Right kidney (tissue), 1 donor: ENCODE data around the gene PITX2.
A peak's percentile ranks its signal among the peaks of the same experiment; 100 is the strongest.

Experiments
- DNase-seq: peaks from one replicate; pipeline ENCODE4 v3.0.0-alpha.2; 2016

PITX2 gene

GRCh38 chr4:110636680-110637407, 14.0 kb upstream of the PITX2 start:
- DNase-seq = peak; percentile 80

- no peak for DNase-seq
Measured at GRCh38 chr4:110636171-110636679, 13.3 kb upstream of the PITX2 start.

- DNase-seq = no peak
Measured at GRCh38 chr4:110635163-110635865, 12.4 kb upstream of the PITX2 start.

- peak; percentile 34 for DNase-seq
Measured at GRCh38 chr4:110634350-110635162, 11.7 kb upstream of the PITX2 start.

- DNase-seq = peak; percentile 69
Measured at GRCh38 chr4:110633358-110634341, 10.8 kb upstream of the PITX2 start.

- DNase-seq = peak; percentile 70
Measured at GRCh38 chr4:110632506-110633357, 9.9 kb upstream of the PITX2 start.

GRCh38 chr4:110631584-110632505, 9.0 kb upstream of the PITX2 start:
- DNase-seq = peak; percentile 94

- peak; percentile 61 for DNase-seq
Measured at GRCh38 chr4:110630688-110631402, 8.0 kb upstream of the PITX2 start.

GRCh38 chr4:110629780-110630687, 7.2 kb upstream of the PITX2 start:
- peak; percentile 37 for DNase-seq

GRCh38 chr4:110629214-110629754, 6.4 kb upstream of the PITX2 start:
- peak; percentile 57 for DNase-seq

- peak; percentile 39 for DNase-seq
Measured at GRCh38 chr4:110628663-110629213, 5.9 kb upstream of the PITX2 start.

GRCh38 chr4:110627977-110628662, 5.2 kb upstream of the PITX2 start:
- DNase-seq = peak; percentile 48

- DNase-seq = peak; percentile 23
Measured at GRCh38 chr4:110626532-110627153, 3.8 kb upstream of the PITX2 start.

- DNase-seq = no peak
Measured at GRCh38 chr4:110625576-110626257, 2.8 kb upstream of the PITX2 start.

GRCh38 chr4:110624904-110625494, 2.1 kb upstream of the PITX2 start:
- DNase-seq = no peak
